GM19395 (cell line): ENCODE results near the gene CCL25.

Source experiments
- ATAC-seq: cut with Tn5 transposase; IDR thresholded peaks from one replicate; pipeline ENCODE4 v1.9.1; 2021; ENCODE audit warnings: mild to moderate bottlenecking, moderate library complexity; ENCODE audit not compliant: unreplicated experiment

CCL25 gene

GRCh38 chr19:8109455-8109854 is 56.9 kb downstream of the CCL25 start:
- no peak for ATAC-seq

DNA sequence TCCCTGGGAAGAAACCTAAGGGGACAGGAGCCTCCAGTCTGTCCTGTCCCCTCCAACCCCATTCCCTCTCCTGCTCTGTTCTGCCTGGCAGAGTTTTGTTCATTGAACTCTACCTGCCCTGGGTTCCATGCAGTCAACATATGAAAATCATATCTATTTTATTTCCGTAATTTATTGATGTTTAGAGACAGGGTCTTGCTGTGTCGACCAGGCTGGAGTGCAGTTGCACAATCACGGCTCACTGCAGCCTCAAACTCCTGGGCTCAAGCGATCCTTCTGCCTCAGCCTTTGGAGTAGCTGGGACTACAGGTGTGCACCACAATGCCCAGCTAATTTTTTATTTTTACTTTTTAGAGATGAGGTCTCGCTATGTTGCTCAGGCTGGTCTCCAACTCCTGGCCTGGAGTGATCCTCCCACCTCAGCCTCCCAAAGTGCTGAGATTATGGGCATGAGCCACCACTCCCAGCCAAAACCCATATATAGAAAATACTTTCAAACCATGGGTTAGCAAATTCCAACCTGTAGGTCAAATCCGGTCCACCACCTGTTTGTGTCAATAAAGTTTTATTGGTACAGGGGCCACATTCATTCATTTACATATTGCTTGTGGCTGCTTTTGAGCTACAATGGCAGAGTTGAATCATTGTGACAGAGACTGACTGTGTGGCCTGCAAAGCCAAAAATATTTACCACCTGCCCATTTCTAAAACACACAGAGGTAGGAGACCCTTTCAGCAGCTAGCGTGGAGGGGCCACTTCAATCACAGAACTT is 57.5 kb downstream of the CCL25 start:
- ATAC-seq, result no peak

DNA sequence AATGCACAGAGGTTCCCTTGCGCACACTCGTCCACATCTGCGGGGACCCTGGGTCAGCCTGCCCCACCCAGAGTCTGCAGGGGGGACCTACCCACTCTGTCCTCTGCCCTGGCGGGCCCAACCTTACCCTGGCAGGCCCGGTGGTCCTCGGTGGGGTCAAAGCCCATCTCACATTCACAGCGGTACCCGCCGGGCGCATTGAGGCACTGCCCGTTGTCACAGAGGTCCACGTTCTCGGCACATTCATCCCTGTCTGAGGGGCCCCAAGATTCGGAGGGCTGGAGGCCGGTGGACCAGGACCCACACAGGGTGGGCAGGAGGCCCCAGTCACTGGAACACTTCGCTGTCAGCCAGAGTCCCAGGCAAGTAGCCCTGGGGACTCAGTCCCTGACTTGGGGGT is 58.4 kb downstream of the CCL25 start:
- ATAC-seq, result no peak

DNA sequence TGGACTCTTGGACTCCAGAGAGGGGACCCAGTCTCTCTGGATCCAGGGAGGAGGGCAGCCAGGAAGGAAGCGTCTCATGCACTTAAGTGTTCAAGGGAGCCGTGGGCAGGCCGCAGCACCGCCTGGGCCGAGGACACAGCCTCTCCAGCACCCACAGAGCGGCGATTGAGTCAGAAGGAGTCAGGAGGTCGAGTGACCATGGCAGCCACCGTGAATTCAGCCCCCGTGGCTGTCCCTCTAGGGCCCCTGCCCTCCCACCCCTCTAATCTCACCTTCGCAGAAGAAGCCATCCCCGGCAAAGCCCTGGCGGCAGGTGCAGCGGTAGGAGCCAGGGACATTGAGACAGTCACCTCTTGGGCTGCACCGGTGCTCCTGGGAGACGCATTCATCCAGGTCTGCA is 58.8 kb downstream of the CCL25 start:
- ATAC-seq, result no peak
